HUDEP-2 (cell line): ENCODE data around the gene FOXP3.
A peak's percentile ranks its signal among the peaks of the same experiment; 100 is the strongest.

Experiments
- DNase-seq, 76 experiments: peaks; one replicate each; lab custom pipeline; 2025; ENCODE audit not compliant: unreplicated experiment in 76 of 76; lab: John Stamatoyannopoulos, UW

Gene FOXP3

DNA sequence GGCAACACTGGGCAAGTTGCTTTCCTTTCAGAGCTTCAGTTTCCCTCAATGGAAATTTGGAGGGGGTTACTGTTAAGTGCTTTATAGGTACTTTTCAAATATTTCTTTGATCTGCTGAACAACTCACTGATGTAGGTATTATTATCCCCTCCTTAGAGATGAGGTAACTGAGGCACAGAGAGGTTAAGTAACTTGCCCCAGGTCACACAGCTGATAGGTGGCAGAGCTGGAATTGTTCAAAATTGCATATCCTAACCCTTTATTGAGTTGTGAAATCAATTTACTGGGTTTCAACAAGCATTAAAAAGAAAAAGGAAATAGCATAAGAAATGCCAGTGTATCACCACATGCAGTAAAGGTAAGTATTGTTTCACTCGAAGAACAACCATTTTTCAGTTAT is 11.7 kb upstream of the FOXP3 start:
- DNase-seq, result no peak

- peak in 8 of 76 experiments; percentile 0 to 37 (median 0) for DNase-seq
These were observed 8.7 kb upstream of the FOXP3 start for GRCh38 chrX:49273181-49273727.

- DNase-seq, result no peak
These were observed 7.9 kb upstream of the FOXP3 start for GRCh38 chrX:49272421-49272820.

GRCh38 chrX:49271341-49271740 is 6.8 kb upstream of the FOXP3 start:
- peak in 1 of 76 experiments; percentile 0 for DNase-seq

GRCh38 chrX:49270249-49270921 is 5.9 kb upstream of the FOXP3 start:
- no peak for DNase-seq

- DNase-seq, result peak in 4 of 76 experiments; percentile 22 to 48 (median 36)
These were observed 5.3 kb upstream of the FOXP3 start, which contains the start of gene PPP1R3F for GRCh38 chrX:49269767-49270248. TSS of gene PPP1R3F (plus strand) at chrX:49269793. CDS start at chrX:49269870, 77 bp downstream.

DNA sequence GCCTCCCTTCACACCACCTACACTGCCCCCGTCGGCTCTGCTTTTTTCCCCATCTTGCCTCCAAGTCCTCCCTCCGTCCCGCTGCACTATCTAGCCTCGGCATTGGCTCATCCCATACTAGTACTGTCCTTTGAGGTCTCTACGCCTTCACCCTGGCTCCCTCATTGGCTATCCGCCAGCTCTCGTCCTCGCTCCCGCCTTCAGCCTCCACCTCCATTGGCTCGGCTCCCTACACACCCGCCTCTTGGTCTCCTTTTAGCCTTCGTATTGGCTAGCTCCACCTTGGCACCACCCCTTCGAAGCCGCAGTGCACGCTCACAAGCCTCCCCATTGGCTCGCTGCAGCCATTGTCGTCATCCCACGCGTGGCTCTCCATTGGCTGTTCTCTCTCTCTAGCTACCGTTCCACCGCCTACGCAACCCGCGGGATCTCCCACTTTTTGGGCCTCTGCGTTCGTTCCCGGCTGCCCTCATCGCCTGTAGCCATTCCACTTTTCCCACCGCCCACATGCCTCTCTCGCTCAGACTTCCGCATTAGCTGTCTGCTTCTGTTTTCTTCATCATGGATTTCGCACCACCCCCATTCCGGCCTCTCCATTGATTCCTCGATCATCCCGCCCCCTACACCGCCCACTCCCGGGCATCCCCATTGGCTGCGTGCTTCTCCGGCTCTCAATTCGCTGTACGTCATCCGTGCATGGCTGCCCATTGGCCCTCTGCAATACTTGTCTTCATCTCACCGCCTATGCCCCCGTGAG is 4.7 kb upstream of the FOXP3 start:
- peak; percentile 8 to 96 (median 92) for DNase-seq

DNA sequence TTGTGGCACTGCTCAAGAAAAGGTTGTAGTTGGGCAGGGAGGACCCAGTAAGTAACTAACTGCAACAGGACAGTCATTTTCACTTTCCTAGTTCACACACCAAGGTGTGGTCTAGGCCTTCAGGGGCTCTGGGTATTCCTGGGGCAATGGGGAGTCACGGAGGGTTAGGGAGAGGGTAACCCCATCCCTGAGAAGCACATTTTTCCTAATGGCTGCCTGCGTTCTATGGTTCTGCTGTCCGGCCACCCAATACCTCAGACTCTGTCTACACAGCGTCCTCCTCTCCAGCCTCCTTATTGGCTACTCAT is 4.1 kb upstream of the FOXP3 start:
- peak in 1 of 76 experiments; percentile 40 for DNase-seq

DNA sequence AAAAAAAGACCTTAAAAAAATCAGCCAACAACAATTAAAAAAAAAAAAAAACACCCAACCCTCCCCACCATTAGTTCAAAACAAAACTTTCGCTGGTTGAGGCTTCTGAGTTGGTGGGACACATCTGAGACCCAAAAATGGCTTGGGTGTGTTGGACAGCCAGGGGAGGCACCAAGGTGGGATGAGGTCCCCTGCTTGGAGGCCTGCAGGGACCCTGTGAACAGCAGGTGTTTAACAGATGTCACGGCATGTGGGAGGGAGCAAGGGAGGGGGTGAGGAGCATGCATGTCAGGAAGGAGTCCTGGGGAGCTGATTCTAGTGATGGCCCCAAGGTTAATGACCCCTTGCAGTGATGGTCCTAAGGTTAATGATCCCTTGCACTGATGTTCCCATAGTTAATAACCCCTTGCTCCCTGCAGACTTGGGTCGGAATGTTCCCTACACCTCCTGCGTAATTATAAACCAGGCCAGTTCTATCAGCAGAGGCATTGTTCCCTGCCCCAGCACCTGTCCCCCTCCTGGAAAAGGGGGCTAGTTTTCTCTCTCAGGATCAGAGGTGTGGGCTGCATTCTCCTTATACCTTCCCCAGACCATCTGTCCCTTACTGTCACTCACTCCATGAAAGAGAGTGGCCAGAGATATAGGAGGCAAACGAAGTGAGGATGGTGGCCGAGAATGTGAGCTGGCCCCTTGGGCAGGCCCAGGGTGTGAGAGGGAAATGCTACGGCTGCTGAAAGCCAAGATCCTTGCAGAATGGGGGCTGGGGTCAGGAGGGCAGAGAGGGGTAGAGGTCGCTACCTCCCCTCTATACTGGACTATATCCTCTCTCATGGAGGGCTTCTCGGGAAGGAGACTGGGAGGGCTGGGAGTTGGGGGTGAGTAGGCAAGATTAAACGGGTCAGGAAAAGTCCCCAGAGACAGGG is 2.3 kb upstream of the FOXP3 start:
- DNase-seq, result no peak

GRCh38 chrX:49263631-49264030 is 879 bp downstream of the FOXP3 start:
- no peak for DNase-seq

GRCh38 chrX:49262603-49263002 is 1.9 kb downstream of the FOXP3 start:
- DNase-seq, result no peak

DNA sequence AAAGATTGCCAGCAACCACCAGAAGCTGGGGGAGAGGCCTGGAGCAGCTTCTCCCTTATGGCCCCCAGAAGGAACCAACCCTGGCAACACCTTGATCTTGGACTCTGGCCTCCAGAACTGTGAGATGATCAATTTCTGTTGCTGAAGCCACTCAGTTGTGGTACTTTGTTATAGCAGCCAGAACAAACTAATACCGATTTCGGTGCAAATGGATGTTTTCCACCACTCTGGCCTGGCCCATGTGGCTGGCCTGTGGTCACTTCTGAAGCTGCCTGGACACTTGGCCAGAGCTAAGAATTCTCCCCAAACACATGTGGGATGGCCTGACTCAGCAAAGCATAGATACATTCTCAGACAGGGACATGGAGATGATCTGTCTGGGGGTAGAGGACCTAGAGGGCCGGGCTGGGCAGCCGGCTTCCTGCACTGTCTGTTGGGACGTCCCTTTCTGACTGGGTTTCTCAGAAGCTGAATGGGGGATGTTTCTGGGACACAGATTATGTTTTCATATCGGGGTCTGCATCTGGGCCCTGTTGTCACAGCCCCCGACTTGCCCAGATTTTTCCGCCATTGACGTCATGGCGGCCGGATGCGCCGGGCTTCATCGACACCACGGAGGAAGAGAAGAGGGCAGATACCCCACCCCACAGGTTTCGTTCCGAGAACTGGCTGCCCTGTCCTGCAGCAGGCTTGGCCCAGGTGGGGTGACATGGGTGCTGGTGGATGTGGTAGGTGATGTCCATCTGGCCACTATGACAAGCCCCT is 4.1 kb downstream of the FOXP3 start:
- no peak for DNase-seq

DNA sequence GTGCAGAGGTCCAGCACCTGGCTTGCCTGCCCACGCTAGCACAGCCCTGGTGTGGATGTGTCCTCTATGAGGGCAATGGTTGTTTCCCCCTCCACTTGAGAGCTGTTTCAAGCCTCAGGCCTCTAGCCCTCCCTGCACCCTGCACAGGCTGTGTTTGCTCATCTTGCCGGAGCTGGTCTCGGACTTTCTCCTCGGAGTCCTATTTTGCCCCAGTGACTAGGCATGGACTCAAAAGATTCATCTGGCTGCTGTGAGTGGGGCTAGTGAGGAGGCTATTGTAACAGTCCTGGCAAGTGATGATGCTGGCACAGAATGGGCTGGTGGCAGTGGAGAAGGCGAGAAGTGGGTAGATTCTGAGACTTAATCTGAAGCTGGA is 5.8 kb downstream of the FOXP3 start:
- no peak for DNase-seq

DNA sequence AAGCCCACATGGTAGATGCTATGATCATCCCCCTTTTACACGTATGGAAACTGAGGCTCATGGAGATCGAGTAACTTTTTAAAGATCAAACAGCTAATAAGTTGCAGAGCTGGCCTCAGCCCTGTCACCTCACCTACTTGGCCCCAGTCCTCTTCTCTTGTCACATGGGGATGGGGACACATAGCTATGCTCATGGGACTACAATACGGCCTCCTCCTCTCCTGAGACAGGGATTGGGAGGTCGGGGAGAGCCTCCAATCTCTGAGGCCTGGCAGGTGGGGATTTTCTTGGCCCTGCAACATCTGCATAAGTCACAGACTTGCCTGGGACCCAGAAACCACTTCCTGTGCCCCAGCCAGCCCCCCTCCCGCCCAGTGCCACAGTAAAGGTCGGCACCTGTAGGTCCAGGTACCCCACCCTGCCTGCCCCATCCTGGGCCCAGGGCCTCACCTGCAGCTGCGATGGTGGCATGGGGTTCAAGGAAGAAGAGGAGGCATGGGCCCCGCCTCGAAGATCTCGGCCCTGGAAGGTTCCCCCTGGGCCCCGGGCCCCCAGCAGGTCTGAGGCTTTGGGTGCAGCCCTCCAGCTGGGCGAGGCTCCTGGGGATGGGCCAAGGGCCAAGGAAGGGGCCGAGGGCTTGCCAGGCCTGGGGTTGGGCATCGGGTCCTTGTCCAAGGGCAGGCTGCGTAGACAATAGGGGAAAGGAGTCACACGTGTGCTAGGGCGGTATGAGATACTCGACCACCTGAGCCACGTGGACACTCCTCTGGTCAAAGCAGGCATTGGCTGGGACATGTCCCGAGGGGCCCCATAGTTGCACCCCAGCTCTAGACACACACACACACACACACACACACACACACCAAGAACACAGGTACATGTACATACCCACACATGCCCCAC is 6.4 kb downstream of the FOXP3 start:
- no peak for DNase-seq

DNA sequence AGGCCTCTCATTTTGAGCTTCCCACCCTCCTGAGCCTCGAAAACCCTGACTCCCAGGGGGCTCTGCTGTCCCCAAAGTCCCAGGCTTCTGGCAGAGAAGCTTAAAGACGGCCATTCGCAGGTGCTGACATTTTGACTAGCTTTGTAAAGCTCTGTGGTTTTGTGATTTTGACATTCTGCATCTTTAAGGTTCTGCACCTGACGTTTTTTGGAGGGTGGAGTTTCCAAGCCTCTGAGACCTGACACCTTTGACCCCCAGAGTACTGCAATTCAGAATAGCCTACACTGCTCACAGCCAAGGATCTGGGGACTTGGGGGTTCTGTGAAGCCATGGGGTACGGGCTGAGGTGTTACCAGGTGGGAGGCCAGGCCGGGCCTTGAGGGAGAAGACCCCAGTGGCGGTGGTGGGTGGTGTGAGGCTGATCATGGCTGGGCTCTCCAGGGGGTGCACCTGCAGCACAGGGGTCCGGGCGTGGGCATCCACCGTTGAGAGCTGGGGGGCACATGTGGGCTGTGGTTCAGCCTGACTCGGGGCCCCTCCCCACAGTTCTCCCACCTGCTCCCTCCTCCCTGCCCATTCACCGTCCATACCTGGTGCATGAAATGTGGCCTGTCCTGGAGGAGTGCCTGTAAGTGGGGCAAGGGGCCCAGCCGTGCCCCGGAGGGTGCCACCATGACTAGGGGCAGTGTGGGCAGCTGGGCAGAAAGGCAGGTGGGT is 7.3 kb downstream of the FOXP3 start:
- no peak for DNase-seq

- DNase-seq, result no peak
These were observed 8.1 kb downstream of the FOXP3 start for GRCh38 chrX:49256268-49256995.

GRCh38 chrX:49254639-49255038 is 9.9 kb downstream of the FOXP3 start:
- DNase-seq, result no peak

- no peak for DNase-seq
These were observed 13.2 kb downstream of the FOXP3 start for GRCh38 chrX:49251325-49251724.
